Fibroblast of lung (primary cell): ENCODE data around the gene ELL. TPM values are rescaled to one million over a fixed set of nuclear protein-coding genes. Genes with fewer than 3 reads are reported as not detected.
A peak's percentile ranks its signal among the peaks of the same experiment; 100 is the strongest.

Experiments
- DNase-seq, 2 donors: peaks; one replicate each; pipeline versions ENCODE4 v3.0.0 to v3.0.0-alpha.2; 2010; ENCODE audit warnings: low read depth in 2 of 2
- H2AFZ ChIP-seq: 2 replicates; pipeline ENCODE4 v1.5.1; 2012; ENCODE audit warnings: low read length, control low read depth, inconsistent platforms
- H3K27ac ChIP-seq: 2 replicates; pipeline ENCODE4 v1.5.1; 2011; ENCODE audit warnings: low read length, control low read depth; ENCODE audit not compliant: insufficient read depth
- H3K27me3 ChIP-seq: 2 replicates; pipeline ENCODE4 v1.5.1; 2011; ENCODE audit warnings: mild to moderate bottlenecking, low read length; ENCODE audit not compliant: control insufficient read depth, insufficient read depth
- H3K36me3 ChIP-seq: 2 replicates; pipeline ENCODE4 v1.5.1; 2011; ENCODE audit warnings: low read length; ENCODE audit not compliant: control insufficient read depth, insufficient read depth
- H3K4me1 ChIP-seq: 2 replicates; pipeline ENCODE4 v1.5.1; 2011; ENCODE audit warnings: low read length; ENCODE audit not compliant: control insufficient read depth, insufficient read depth; ENCODE audit errors: extremely low read depth
- H3K4me2 ChIP-seq: 2 replicates; pipeline ENCODE4 v1.5.1; 2011; ENCODE audit warnings: low read length, control low read depth; ENCODE audit not compliant: insufficient read depth; ENCODE audit errors: extremely low read depth
- H3K4me3 ChIP-seq, 4 experiments: fragments of 200-600 bp in 1 of 4; sonication (generic) in 1 of 4; replicated peaks in 1 of 4; 2 replicates each; pipeline ENCODE4 v1.5.1; 2011 to 2016; ENCODE audit warnings: low read length in 4 of 4, low read depth in 3 of 4, mild to moderate bottlenecking in 3 of 4, control low read depth in 2 of 4, inconsistent platforms in 1 of 4, mixed read lengths in 1 of 4; ENCODE audit not compliant: insufficient read depth in 1 of 4; ENCODE audit errors: control extremely low read depth in 1 of 4
- H3K79me2 ChIP-seq: 2 replicates; pipeline ENCODE4 v1.5.1; 2012; ENCODE audit warnings: mild to moderate bottlenecking, low read length, inconsistent platforms; ENCODE audit not compliant: control insufficient read depth, insufficient read depth
- H3K9ac ChIP-seq: 2 replicates; pipeline ENCODE4 v1.5.1; 2011; ENCODE audit warnings: mild to moderate bottlenecking, low read length, control low read depth; ENCODE audit not compliant: insufficient read depth
- H3K9me3 ChIP-seq: 2 replicates; pipeline ENCODE4 v1.5.1; 2012; ENCODE audit warnings: low read depth, low read length; ENCODE audit not compliant: control insufficient read depth, insufficient read depth
- H4K20me1 ChIP-seq: 2 replicates; pipeline ENCODE4 v1.5.1; 2011; ENCODE audit warnings: low read length; ENCODE audit not compliant: control insufficient read depth, insufficient read depth; ENCODE audit errors: extremely low read depth
- CTCF ChIP-seq, 2 donors: IDR thresholded peaks in 1 of 2; conservative IDR thresholded peaks in 1 of 2; 1 replicate in 1 of 2; 2 replicates in 1 of 2; pipeline ENCODE4 v1.5.1; 2011 to 2012; ENCODE audit warnings: low read length in 2 of 2, control low read depth in 1 of 2, inconsistent platforms in 1 of 2, low read depth in 1 of 2, mild to moderate bottlenecking in 1 of 2
- EZH2 ChIP-seq: IDR thresholded peaks from 2 replicates; pipeline ENCODE4 v1.5.1; 2012; ENCODE audit warnings: low read length, control low read depth, mild to moderate bottlenecking; ENCODE audit errors: missing control alignments
- polyA plus RNA-seq, 2 donors: library from polyadenylated mRNA; depleted of rRNA in 1 of 2; stranded (reverse) in 1 of 2; unstranded in 1 of 2; fragments of >200 nt; gene quantifications; 2 replicates each; pipeline ENCODE4 v1.2.1, GENCODE V29; 2011 to 2012; ENCODE audit warnings: missing spikeins in 1 of 2
- total RNA-seq: library from RNA; depleted of rRNA; stranded (reverse); fragments of >200 nt; gene quantifications from 2 replicates; pipeline ENCODE4 v1.2.1, GENCODE V29; 2014

The ELL gene
- total and polyA plus RNA-seq, 2 donors (not counting 1 experiment from before 2014, with no cell fraction given), result 4.4 to 18.7 TPM

DNA sequence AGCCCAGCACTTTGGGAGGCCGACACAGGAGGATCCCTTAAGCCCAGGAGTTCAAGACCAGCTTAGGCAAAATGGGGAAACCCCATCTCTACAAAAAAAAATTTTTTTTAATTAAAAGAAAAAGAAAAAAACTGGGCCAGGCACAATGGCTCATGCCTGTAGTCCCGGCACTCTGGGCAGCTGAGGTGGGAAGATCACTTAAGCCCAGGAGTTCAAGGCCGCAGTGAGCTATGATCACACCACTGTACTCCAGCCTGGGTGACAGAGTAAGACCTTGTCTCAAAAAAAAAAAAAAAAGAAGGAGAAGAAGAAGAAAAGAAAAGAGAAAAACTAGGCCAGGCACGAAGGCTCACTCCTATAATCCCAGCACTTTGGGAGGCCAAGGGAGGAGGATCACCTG, 4.3 kb downstream of the ELL start:
- Histone ChIP-seq H3K27me3 (no peaks in the 10 kb centered on the region), H3K4me3 (no peak overlapping the region), H3K27ac (no peak overlapping the region), H2AFZ (no peak overlapping the region), H3K9ac (no peak overlapping the region), H3K4me2 (no peak overlapping the region), H3K36me3 (no peaks in the 10 kb centered on the region), H3K9me3 (no peaks in the 10 kb centered on the region), H4K20me1 (no peaks in the 10 kb centered on the region), H3K4me1 (peaks cover 22% of the 10 kb centered on the region), H3K79me2 (peaks cover 84% of the 10 kb centered on the region)
- TF ChIP-seq EZH2, result no peak
- TF ChIP-seq CTCF (conservative IDR thresholded peaks at IDR 0.05 in 1 of 2, IDR thresholded peaks at IDR 0.05 in 1 of 2; ENCODE audit: low read depth in 1 of 2, low read length in 2 of 2), result no peak
- no peak for DNase-seq

DNA sequence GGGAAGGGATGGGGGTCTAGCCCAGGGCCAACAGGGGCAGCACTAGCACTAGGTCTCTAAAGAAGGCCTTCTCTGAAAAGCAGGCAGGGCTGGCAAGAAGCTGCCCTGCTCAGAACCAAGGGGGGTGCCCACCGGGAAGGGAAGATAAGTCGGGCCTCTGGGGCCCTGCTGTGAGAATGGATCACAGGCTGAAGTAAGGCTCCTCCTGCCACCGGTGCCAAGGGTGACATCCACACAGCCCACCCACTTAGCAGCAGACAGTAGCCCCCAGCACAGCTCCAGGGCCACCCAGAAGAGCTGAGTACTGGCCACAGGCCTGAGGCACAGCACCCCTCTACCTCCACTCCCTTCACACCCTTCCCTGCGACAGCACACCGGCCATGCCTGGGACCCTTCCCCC, 5.9 kb downstream of the ELL start:
- Histone ChIP-seq H3K79me2 (peaks cover 87% of the 10 kb centered on the region), H4K20me1 (no peaks in the 10 kb centered on the region), H2AFZ (no peak overlapping the region), H3K27me3 (no peaks in the 10 kb centered on the region), H3K9ac (no peak overlapping the region), H3K27ac (peak overlapping the region; percentile 75), H3K4me2 (no peak overlapping the region), H3K4me1 (peaks cover 22% of the 10 kb centered on the region), H3K4me3 (no peak overlapping the region), H3K9me3 (no peaks in the 10 kb centered on the region), H3K36me3 (no peaks in the 10 kb centered on the region)
- TF ChIP-seq CTCF (conservative IDR thresholded peaks at IDR 0.05 in 1 of 2, IDR thresholded peaks at IDR 0.05 in 1 of 2; ENCODE audit: low read depth in 1 of 2, low read length in 2 of 2) (no peak), EZH2 (no peak)
- DNase-seq, result no peak

GRCh38 chr19:18514800-18515682, 6.8 kb downstream of the ELL start:
- Histone ChIP-seq H3K27ac (peak overlapping the region; percentile 75), H3K4me3 (no peak overlapping the region), H3K36me3 (no peaks in the 10 kb centered on the region), H4K20me1 (no peaks in the 10 kb centered on the region), H3K4me1 (peaks cover 22% of the 10 kb centered on the region), H3K4me2 (peak overlapping the region; percentile 51), H3K27me3 (no peaks in the 10 kb centered on the region), H3K9me3 (no peaks in the 10 kb centered on the region), H2AFZ (no peak overlapping the region), H3K9ac (peak overlapping the region; percentile 55), H3K79me2 (peaks cover 85% of the 10 kb centered on the region)
- peak in 1 of 2 donors; percentile 92 for DNase-seq
- TF ChIP-seq CTCF (conservative IDR thresholded peaks at IDR 0.05 in 1 of 2, IDR thresholded peaks at IDR 0.05 in 1 of 2; ENCODE audit: low read depth in 1 of 2, low read length in 2 of 2) (no peak), EZH2 (no peak)
